Osteoblast (primary cell): Measurements from ENCODE around the gene INO80D. TPM values are rescaled to one million over a fixed set of nuclear protein-coding genes. Genes with fewer than 3 reads are reported as not detected.
"Not testable (repeated sequence)": the region's sequence is repeated elsewhere in the genome, so short reads cannot be mapped to it uniquely, and the experiment has no call there.

ENCODE experiments used
- DNase-seq: peaks from one replicate; pipeline ENCODE4 v3.0.0; 2011; ENCODE audit warnings: low spot score, mixed read lengths; ENCODE audit not compliant: insufficient read length; ENCODE audit errors: missing footprints
- H2AFZ ChIP-seq: 2 replicates; pipeline ENCODE4 v1.6.0; 2011; ENCODE audit warnings: mild to moderate bottlenecking, low read length
- H3K27ac ChIP-seq: 2 replicates; pipeline ENCODE4 v1.5.1; 2011; ENCODE audit warnings: mild to moderate bottlenecking, low read depth, low read length, moderate library complexity
- H3K27me3 ChIP-seq: 2 replicates; pipeline ENCODE4 v1.6.0; 2012; ENCODE audit warnings: mild to moderate bottlenecking, control low read depth, inconsistent platforms, low read length, moderate library complexity; ENCODE audit not compliant: insufficient read depth
- H3K36me3 ChIP-seq: 2 replicates; pipeline ENCODE4 v1.5.1; 2011; ENCODE audit warnings: mild to moderate bottlenecking, low read length, control low read depth, moderate library complexity; ENCODE audit not compliant: insufficient read depth
- H3K4me1 ChIP-seq: 2 replicates; pipeline ENCODE4 v1.5.1; 2011; ENCODE audit warnings: mild to moderate bottlenecking, low read length, control low read depth, moderate library complexity; ENCODE audit not compliant: insufficient read depth
- H3K4me2 ChIP-seq: 2 replicates; pipeline ENCODE4 v1.6.0; 2011; ENCODE audit warnings: mild to moderate bottlenecking, low read length; ENCODE audit not compliant: insufficient read depth
- H3K4me3 ChIP-seq: fragments of 200-600 bp; sonication (generic); 3 replicates; pipeline ENCODE4 v1.5.1; 2012; ENCODE audit warnings: mild to moderate bottlenecking, low read length, inconsistent platforms; ENCODE audit not compliant: insufficient read depth
- H3K79me2 ChIP-seq: 2 replicates; pipeline ENCODE4 v1.6.0; 2012; ENCODE audit warnings: mild to moderate bottlenecking, low read length, control low read depth, inconsistent platforms; ENCODE audit not compliant: insufficient read depth
- H3K9me3 ChIP-seq: 2 replicates; pipeline ENCODE4 v1.5.1; 2011; ENCODE audit warnings: low read depth, low read length, control low read depth
- H4K20me1 ChIP-seq: 2 replicates; pipeline ENCODE4 v1.6.0; 2012; ENCODE audit warnings: mild to moderate bottlenecking, low read length, control low read depth; ENCODE audit not compliant: insufficient read depth
- total RNA-seq: library from RNA; depleted of rRNA; stranded (reverse); fragments of >200 nt; gene quantifications from 2 replicates; pipeline ENCODE4 v1.2.3, GENCODE V29; 2012
- TF ChIP-seq, protein P1 (sequence below): IDR thresholded peaks from 2 replicates; pipeline ENCODE4 v1.5.1; 2011; ENCODE audit warnings: mild to moderate bottlenecking, low read depth, low read length, moderate library complexity; ENCODE audit errors: extremely low read depth

Gene INO80D, protein sequence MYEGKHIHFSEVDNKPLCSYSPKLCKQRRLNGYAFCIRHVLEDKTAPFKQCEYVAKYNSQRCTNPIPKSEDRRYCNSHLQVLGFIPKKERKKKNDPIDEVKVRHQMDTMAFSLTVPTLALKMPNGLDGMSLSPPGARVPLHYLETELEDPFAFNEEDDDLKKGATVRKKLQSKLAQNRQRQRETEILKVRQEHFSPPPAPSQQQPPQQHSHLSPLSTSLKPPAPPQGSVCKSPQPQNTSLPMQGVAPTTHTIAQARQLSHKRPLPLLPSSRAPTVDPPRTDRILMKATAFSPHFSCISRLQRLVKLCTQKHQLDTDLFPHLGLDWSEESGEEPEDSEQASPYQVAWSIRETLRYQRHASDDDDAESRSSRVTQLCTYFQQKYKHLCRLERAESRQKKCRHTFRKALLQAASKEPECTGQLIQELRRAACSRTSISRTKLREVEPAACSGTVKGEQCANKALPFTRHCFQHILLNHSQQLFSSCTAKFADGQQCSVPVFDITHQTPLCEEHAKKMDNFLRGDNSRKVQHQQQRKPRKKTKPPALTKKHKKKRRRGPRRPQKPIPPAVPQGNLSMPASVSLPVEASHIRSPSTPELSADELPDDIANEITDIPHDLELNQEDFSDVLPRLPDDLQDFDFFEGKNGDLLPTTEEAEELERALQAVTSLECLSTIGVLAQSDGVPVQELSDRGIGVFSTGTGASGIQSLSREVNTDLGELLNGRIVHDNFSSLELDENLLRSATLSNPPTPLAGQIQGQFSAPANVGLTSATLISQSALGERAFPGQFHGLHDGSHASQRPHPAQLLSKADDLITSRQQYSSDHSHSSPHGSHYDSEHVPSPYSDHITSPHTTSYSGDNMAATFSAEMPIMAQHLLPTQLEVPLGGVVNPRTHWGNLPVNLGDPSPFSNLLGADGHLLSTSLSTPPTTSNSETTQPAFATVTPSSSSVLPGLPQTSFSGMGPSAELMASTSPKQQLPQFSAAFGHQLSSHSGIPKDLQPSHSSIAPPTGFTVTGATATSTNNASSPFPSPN
- total RNA-seq, result 9.0 and 10.6 TPM in 2 replicates

DNA sequence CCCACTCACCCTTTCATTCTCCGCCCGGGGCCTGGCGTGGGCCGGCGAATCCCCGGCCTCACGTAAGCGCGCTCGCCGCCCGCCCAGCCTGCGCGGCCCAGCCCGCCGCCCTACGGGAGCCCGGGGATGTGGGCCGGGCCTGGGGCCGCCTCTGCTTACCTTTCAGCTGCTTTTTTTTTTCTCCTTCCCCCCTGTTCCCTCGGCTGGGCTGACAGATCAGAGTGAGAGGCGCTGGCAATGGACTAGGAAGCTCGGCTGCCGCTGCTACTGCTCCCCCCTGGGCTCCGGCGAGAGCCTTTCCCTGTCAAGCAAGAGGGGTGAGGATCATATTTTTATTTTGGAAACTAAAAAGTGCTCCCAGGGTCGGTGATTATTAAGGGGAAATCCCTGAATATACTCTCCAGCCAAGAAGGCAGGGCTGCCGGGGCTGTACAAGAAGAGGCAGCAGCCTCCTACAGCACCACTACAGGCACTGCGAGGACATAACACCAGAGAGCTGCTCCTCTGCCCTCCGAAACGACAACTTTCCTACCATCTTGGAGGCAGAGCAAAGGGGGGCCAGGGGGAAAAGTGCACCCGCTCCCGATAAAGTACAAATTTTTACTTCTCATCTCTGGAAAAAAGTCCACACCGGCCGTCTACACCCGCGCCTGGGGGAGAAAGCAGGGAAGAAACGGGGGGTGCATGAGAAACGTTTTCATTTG is at the start of gene INO80D:
TSS of gene INO80D (minus strand) at position 433 of the 704 bp plus-strand sequence. CDS start 23,158 bp downstream, outside the sequence.
- no peaks in the 10 kb centered on the region for H3K9me3 ChIP-seq
- peaks cover 3% of the 10 kb centered on the region for H3K36me3 ChIP-seq
- DNase-seq, result peak; percentile 92
- peak within 1 kb of the TSS; percentile 93 for H2AFZ ChIP-seq
- TF ChIP-seq, protein P1, sequence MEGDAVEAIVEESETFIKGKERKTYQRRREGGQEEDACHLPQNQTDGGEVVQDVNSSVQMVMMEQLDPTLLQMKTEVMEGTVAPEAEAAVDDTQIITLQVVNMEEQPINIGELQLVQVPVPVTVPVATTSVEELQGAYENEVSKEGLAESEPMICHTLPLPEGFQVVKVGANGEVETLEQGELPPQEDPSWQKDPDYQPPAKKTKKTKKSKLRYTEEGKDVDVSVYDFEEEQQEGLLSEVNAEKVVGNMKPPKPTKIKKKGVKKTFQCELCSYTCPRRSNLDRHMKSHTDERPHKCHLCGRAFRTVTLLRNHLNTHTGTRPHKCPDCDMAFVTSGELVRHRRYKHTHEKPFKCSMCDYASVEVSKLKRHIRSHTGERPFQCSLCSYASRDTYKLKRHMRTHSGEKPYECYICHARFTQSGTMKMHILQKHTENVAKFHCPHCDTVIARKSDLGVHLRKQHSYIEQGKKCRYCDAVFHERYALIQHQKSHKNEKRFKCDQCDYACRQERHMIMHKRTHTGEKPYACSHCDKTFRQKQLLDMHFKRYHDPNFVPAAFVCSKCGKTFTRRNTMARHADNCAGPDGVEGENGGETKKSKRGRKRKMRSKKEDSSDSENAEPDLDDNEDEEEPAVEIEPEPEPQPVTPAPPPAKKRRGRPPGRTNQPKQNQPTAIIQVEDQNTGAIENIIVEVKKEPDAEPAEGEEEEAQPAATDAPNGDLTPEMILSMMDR, result peak; percentile 51
- H3K4me2 ChIP-seq, result peak within 1 kb of the TSS; percentile 92
- peaks cover 60% of the 10 kb centered on the region for H3K79me2 ChIP-seq
- H3K4me3 ChIP-seq, result peak within 1 kb of the TSS; percentile 89
- peak within 1 kb of the TSS; percentile 94 for H3K27ac ChIP-seq
- H3K27me3 ChIP-seq, result no peaks in the 10 kb centered on the region
- H3K4me1 ChIP-seq, result peaks cover 10% of the 10 kb centered on the region
- peaks cover 6% of the 10 kb centered on the region for H4K20me1 ChIP-seq

DNA sequence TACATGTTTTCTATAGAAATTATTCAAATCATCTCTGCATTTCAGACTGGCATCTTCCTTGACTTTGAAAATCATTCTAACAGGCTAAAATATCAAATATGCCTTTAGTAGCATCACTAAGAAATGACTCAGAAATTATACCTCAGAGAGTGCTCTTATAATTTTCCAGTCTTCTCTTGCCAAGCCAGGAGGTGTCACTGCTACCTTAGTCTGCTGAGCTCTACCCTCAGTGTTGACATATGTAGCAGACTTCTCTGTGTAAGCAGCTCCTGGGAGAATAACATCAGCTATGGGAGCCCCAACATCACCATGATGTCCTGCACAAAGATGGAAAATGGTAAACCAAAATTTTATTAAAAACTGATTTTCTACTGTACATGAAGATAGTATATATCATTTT is 41.7 kb upstream of the INO80D start:
- H3K4me3 ChIP-seq, result no peak overlapping the region
- no peak for DNase-seq
- no peaks in the 10 kb centered on the region for H3K4me1 ChIP-seq
- no peaks in the 10 kb centered on the region for H4K20me1 ChIP-seq
- no peak overlapping the region for H2AFZ ChIP-seq
- H3K27ac ChIP-seq, result no peak overlapping the region
- TF ChIP-seq, protein P1, result no peak
- H3K36me3 ChIP-seq, result peaks cover 80% of the 10 kb centered on the region
- no peak overlapping the region for H3K4me2 ChIP-seq
- no peaks in the 10 kb centered on the region for H3K27me3 ChIP-seq
- no peaks in the 10 kb centered on the region for H3K79me2 ChIP-seq
- H3K9me3 ChIP-seq, result no peaks in the 10 kb centered on the region

DNA sequence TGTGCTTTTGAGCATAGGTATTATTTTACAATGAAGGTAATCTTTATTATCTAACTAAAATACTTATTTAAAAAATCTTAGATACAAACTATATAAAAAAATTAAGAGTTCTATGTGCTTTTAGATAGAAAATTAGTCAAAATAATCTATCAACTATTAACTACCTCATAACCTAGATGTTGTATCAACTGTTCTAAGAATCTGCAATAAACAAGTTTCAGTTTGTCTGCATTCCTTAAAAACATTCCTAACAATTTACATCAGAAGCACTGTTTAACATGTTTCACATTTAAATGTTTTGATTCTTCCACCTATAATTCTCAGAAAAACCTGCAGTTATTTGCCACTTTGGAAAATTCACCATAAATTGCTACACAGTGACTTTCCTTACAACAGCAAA is 39.9 kb upstream of the INO80D start:
- DNase-seq, result no peak
- H3K27ac ChIP-seq, result no peak overlapping the region
- H2AFZ ChIP-seq, result no peak overlapping the region
- H3K9me3 ChIP-seq, result no peaks in the 10 kb centered on the region
- no peak overlapping the region for H3K4me3 ChIP-seq
- no peak overlapping the region for H3K4me2 ChIP-seq
- H3K27me3 ChIP-seq, result no peaks in the 10 kb centered on the region
- TF ChIP-seq, protein P1, result no peak
- H3K79me2 ChIP-seq, result no peaks in the 10 kb centered on the region
- no peaks in the 10 kb centered on the region for H3K4me1 ChIP-seq
- H4K20me1 ChIP-seq, result no peaks in the 10 kb centered on the region
- H3K36me3 ChIP-seq, result peaks cover 81% of the 10 kb centered on the region

DNA sequence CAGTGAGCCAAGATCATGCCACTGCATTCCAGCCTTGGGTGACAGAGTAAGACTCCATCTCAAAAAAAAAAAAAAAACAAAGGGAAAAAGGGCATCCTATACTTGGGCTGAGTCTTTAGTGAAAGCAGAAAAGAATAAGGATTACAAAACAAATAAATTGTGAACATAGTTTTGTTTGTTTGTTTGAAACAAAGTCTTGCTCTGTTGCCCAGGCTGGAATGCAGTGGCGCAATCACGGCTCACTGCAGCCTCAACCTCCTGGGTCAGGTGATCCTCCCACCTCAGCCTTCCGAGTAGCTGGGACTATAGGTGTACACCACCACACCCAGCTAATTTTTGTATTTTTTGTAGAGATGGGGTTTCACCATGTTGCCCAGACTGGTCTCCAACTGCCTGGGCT is 36.6 kb upstream of the INO80D start:
- not testable (repeated sequence) for H2AFZ ChIP-seq, H3K9me3 ChIP-seq, H3K4me2 ChIP-seq, H3K4me3 ChIP-seq, H3K4me1 ChIP-seq, H3K27ac ChIP-seq, DNase-seq, H3K79me2 ChIP-seq, H4K20me1 ChIP-seq, H3K27me3 ChIP-seq
- H3K36me3 ChIP-seq, result peaks cover 73% of the 10 kb centered on the region
